HEK293 (cell line): Measurements from ENCODE around the gene NUP54.

Source experiments
- HOXA7 ChIP-seq: sonication (generic); formaldehyde crosslinking; IDR thresholded peaks from 2 replicates; pipeline ENCODE4 v1.8.1; 2022; ENCODE audit warnings: missing genetic modification reagents, borderline replicate concordance
- KLF10 ChIP-seq: fragments of 450-650 bp; IDR thresholded peaks from 2 replicates; pipeline ENCODE4 v1.5.1; 2018; ENCODE audit warnings: missing biosample characterization, mild to moderate bottlenecking, missing genetic modification characterization
- KLF7 ChIP-seq: fragments of 450-650 bp; formaldehyde crosslinking; IDR thresholded peaks from 2 replicates; pipeline ENCODE4 v1.5.1; 2016; ENCODE audit warnings: missing biosample characterization, missing genetic modification characterization, borderline replicate concordance
- MZF1 ChIP-seq: fragments of 450-650 bp; formaldehyde crosslinking; IDR thresholded peaks from 2 replicates; pipeline ENCODE4 v1.5.1; 2017; ENCODE audit warnings: missing biosample characterization, missing genetic modification characterization, borderline replicate concordance
- SP7 ChIP-seq: fragments of 450-650 bp; formaldehyde crosslinking; IDR thresholded peaks from 2 replicates; pipeline ENCODE4 v1.5.1; 2016; ENCODE audit warnings: missing biosample characterization, missing genetic modification characterization
- ZBTB17 ChIP-seq: fragments of 450-650 bp; formaldehyde crosslinking; IDR thresholded peaks from 2 replicates; pipeline ENCODE4 v1.5.1; 2016; ENCODE audit warnings: missing biosample characterization, missing genetic modification characterization
- ZFP41 ChIP-seq: fragments of 450-650 bp; formaldehyde crosslinking; IDR thresholded peaks from 2 replicates; pipeline ENCODE4 v1.5.1; 2016; ENCODE audit warnings: missing biosample characterization, missing genetic modification characterization, borderline replicate concordance
- ZNF121 ChIP-seq: fragments of 450-650 bp; formaldehyde crosslinking; IDR thresholded peaks from 2 replicates; pipeline ENCODE4 v1.5.1; 2016; ENCODE audit warnings: missing biosample characterization, missing genetic modification characterization
- ZNF138 ChIP-seq: fragments of 450-650 bp; formaldehyde crosslinking; IDR thresholded peaks from 2 replicates; pipeline ENCODE4 v1.5.1; 2016; ENCODE audit warnings: missing biosample characterization, missing genetic modification characterization, borderline replicate concordance
- ZNF221 ChIP-seq: fragments of 450-650 bp; formaldehyde crosslinking; IDR thresholded peaks from 2 replicates; pipeline ENCODE4 v1.5.1; 2017; ENCODE audit warnings: missing biosample characterization, missing genetic modification characterization, borderline replicate concordance
- ZNF248 ChIP-seq: fragments of 450-650 bp; formaldehyde crosslinking; IDR thresholded peaks from 2 replicates; pipeline ENCODE4 v1.5.1; 2017; ENCODE audit warnings: missing biosample characterization, missing genetic modification characterization
- ZNF510 ChIP-seq: fragments of 450-650 bp; formaldehyde crosslinking; IDR thresholded peaks from 2 replicates; pipeline ENCODE4 v1.5.1; 2018; ENCODE audit warnings: mild to moderate bottlenecking, missing genetic modification characterization, missing biosample characterization; ENCODE audit not compliant: insufficient replicate concordance
- ZNF561 ChIP-seq: fragments of 450-650 bp; IDR thresholded peaks from 2 replicates; pipeline ENCODE4 v1.5.1; 2018; ENCODE audit warnings: missing biosample characterization, missing genetic modification characterization, borderline replicate concordance
- ZNF585B ChIP-seq: fragments of 450-650 bp; formaldehyde crosslinking; IDR thresholded peaks from 2 replicates; pipeline ENCODE4 v1.5.1; 2016; ENCODE audit warnings: missing biosample characterization, missing genetic modification characterization
- ZNF624 ChIP-seq: fragments of 450-650 bp; formaldehyde crosslinking; IDR thresholded peaks from 2 replicates; pipeline ENCODE4 v1.5.1; 2017; ENCODE audit warnings: missing biosample characterization, missing genetic modification characterization
- ZNF654 ChIP-seq: fragments of 450-650 bp; formaldehyde crosslinking; IDR thresholded peaks from 2 replicates; pipeline ENCODE4 v1.5.1; 2016; ENCODE audit warnings: low read depth, missing biosample characterization, missing genetic modification characterization
- ZNF785 ChIP-seq: fragments of 450-650 bp; formaldehyde crosslinking; IDR thresholded peaks from 2 replicates; pipeline ENCODE4 v1.5.1; 2016; ENCODE audit warnings: missing biosample characterization, missing genetic modification characterization
- ZSCAN16 ChIP-seq: fragments of 450-650 bp; formaldehyde crosslinking; IDR thresholded peaks from 2 replicates; pipeline ENCODE4 v1.5.1; 2016; ENCODE audit warnings: missing biosample characterization, missing genetic modification characterization
- ZSCAN30 ChIP-seq: fragments of 450-650 bp; IDR thresholded peaks from 2 replicates; pipeline ENCODE4 v1.5.1; 2018; ENCODE audit warnings: missing biosample characterization, mild to moderate bottlenecking, missing genetic modification characterization, moderate library complexity
- TF ChIP-seq, protein P1 (sequence below): fragments of 450-650 bp; formaldehyde crosslinking; IDR thresholded peaks from 2 replicates; pipeline ENCODE4 v1.5.1; 2016; ENCODE audit warnings: missing biosample characterization, missing genetic modification characterization
- TF ChIP-seq, protein P2 (sequence below): fragments of 450-650 bp; formaldehyde crosslinking; IDR thresholded peaks from 2 replicates; pipeline ENCODE4 v1.5.1; 2016; ENCODE audit warnings: missing biosample characterization, missing genetic modification characterization
- TF ChIP-seq, protein P3 (sequence below): fragments of 450-650 bp; formaldehyde crosslinking; conservative IDR thresholded peaks from 2 replicates; pipeline ENCODE4 v1.5.1; 2016; ENCODE audit warnings: low read depth, missing biosample characterization, missing genetic modification characterization
- TF ChIP-seq, protein P4 (sequence below): fragments of 450-650 bp; formaldehyde crosslinking; IDR thresholded peaks from 2 replicates; pipeline ENCODE4; 2016; ENCODE audit warnings: missing biosample characterization, missing genetic modification characterization
- TF ChIP-seq, protein P5 (sequence below): fragments of 450-650 bp; formaldehyde crosslinking; IDR thresholded peaks from 2 replicates; pipeline ENCODE4 v1.5.0; 2017; ENCODE audit warnings: missing biosample characterization, missing genetic modification characterization, borderline replicate concordance
- TF ChIP-seq, protein P6 (sequence below): fragments of 450-650 bp; formaldehyde crosslinking; IDR thresholded peaks from 2 replicates; pipeline ENCODE4 v1.5.1; 2016; ENCODE audit warnings: missing biosample characterization, missing genetic modification characterization, low read depth

The NUP54 gene

DNA sequence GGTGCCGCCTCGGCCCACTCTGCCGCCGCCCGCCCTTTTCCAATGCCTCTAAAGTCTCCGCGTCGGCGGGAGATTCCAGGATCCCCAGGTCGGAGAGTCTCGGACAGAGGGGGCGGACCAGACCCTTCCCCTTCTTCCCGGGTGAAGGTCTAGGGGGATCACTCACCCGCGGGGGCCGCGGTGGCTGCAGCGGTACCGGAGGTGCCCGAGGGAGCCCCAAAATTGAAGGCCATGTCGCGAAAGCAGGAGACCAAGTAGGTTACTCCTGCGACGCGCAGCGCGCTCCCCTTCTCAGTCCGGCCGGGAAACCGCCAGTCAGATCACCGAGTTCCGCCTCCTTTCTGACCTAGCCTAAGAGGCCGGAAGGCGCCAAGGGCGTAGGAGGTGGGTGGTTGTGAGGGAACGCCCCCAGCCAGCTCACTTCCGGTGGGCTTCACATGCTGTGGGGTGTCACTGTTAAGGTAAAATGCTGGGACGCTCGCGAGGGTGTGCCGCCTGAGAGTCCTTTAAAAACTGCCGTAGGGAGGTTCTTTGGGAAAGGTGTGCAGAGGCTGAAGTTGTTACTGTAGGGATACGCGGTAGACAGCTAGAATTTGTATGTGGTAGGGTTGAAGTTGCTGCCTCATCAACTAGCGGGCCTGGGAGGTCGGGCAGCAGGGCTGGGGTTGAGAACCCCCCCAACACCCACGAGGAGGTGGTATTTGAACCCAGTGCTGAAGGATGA is at the start of gene NUP54 (continued):
- TF ChIP-seq, protein P1, sequence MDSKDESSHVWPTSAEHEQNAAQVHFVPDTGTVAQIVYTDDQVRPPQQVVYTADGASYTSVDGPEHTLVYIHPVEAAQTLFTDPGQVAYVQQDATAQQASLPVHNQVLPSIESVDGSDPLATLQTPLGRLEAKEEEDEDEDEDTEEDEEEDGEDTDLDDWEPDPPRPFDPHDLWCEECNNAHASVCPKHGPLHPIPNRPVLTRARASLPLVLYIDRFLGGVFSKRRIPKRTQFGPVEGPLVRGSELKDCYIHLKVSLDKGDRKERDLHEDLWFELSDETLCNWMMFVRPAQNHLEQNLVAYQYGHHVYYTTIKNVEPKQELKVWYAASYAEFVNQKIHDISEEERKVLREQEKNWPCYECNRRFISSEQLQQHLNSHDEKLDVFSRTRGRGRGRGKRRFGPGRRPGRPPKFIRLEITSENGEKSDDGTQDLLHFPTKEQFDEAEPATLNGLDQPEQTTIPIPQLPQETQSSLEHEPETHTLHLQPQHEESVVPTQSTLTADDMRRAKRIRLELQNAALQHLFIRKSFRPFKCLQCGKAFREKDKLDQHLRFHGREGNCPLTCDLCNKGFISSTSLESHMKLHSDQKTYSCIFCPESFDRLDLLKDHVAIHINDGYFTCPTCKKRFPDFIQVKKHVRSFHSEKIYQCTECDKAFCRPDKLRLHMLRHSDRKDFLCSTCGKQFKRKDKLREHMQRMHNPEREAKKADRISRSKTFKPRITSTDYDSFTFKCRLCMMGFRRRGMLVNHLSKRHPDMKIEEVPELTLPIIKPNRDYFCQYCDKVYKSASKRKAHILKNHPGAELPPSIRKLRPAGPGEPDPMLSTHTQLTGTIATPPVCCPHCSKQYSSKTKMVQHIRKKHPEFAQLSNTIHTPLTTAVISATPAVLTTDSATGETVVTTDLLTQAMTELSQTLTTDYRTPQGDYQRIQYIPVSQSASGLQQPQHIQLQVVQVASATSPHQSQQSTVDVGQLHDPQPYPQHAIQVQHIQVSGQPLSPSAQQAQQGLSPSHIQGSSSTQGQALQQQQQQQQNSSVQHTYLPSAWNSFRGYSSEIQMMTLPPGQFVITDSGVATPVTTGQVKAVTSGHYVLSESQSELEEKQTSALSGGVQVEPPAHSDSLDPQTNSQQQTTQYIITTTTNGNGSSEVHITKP (tag by site-specific recombination) = peak; percentile 43; the same call in 1 of the 2 replicates
- TF ChIP-seq ZNF138 (tag by site-specific recombination) = no peak
- TF ChIP-seq MZF1 (tag by site-specific recombination) = 0 out of 2 replicates have a peak, but pooled peaks have one; percentile 9
- peak; percentile 78 for TF ChIP-seq ZSCAN30
- TF ChIP-seq KLF7 (tag by site-specific recombination) = peak; percentile 68; the same call in 1 of the 2 replicates
- TF ChIP-seq, protein P2, sequence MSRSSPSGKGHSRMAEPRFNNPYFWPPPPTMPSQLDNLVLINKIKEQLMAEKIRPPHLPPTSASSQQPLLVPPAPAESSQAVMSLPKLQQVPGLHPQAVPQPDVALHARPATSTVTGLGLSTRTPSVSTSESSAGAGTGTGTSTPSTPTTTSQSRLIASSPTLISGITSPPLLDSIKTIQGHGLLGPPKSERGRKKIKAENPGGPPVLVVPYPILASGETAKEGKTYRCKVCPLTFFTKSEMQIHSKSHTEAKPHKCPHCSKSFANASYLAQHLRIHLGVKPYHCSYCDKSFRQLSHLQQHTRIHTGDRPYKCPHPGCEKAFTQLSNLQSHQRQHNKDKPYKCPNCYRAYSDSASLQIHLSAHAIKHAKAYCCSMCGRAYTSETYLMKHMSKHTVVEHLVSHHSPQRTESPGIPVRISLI (tag by site-specific recombination) = no peak
- TF ChIP-seq SP7 (tag by site-specific recombination) = peak; percentile 85
- no peak for TF ChIP-seq ZNF510 (tag by site-specific recombination)
- TF ChIP-seq, protein P3, sequence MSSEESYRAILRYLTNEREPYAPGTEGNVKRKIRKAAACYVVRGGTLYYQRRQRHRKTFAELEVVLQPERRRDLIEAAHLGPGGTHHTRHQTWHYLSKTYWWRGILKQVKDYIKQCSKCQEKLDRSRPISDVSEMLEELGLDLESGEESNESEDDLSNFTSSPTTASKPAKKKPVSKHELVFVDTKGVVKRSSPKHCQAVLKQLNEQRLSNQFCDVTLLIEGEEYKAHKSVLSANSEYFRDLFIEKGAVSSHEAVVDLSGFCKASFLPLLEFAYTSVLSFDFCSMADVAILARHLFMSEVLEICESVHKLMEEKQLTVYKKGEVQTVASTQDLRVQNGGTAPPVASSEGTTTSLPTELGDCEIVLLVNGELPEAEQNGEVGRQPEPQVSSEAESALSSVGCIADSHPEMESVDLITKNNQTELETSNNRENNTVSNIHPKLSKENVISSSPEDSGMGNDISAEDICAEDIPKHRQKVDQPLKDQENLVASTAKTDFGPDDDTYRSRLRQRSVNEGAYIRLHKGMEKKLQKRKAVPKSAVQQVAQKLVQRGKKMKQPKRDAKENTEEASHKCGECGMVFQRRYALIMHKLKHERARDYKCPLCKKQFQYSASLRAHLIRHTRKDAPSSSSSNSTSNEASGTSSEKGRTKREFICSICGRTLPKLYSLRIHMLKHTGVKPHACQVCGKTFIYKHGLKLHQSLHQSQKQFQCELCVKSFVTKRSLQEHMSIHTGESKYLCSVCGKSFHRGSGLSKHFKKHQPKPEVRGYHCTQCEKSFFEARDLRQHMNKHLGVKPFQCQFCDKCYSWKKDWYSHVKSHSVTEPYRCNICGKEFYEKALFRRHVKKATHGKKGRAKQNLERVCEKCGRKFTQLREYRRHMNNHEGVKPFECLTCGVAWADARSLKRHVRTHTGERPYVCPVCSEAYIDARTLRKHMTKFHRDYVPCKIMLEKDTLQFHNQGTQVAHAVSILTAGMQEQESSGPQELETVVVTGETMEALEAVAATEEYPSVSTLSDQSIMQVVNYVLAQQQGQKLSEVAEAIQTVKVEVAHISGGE (tag by site-specific recombination) = peak; percentile 99
- TF ChIP-seq ZNF585B (tag by site-specific recombination) = no peak
- TF ChIP-seq, protein P4, sequence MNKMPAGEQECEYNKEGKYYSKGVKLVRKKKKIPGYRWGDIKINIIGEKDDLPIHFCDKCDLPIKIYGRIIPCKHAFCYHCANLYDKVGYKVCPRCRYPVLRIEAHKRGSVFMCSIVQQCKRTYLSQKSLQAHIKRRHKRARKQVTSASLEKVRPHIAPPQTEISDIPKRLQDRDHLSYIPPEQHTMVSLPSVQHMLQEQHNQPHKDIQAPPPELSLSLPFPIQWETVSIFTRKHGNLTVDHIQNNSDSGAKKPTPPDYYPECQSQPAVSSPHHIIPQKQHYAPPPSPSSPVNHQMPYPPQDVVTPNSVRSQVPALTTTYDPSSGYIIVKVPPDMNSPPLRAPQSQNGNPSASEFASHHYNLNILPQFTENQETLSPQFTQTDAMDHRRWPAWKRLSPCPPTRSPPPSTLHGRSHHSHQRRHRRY (tag by site-specific recombination) = no peak
- TF ChIP-seq ZNF248 (tag by site-specific recombination) = no peak
- TF ChIP-seq, protein P5, sequence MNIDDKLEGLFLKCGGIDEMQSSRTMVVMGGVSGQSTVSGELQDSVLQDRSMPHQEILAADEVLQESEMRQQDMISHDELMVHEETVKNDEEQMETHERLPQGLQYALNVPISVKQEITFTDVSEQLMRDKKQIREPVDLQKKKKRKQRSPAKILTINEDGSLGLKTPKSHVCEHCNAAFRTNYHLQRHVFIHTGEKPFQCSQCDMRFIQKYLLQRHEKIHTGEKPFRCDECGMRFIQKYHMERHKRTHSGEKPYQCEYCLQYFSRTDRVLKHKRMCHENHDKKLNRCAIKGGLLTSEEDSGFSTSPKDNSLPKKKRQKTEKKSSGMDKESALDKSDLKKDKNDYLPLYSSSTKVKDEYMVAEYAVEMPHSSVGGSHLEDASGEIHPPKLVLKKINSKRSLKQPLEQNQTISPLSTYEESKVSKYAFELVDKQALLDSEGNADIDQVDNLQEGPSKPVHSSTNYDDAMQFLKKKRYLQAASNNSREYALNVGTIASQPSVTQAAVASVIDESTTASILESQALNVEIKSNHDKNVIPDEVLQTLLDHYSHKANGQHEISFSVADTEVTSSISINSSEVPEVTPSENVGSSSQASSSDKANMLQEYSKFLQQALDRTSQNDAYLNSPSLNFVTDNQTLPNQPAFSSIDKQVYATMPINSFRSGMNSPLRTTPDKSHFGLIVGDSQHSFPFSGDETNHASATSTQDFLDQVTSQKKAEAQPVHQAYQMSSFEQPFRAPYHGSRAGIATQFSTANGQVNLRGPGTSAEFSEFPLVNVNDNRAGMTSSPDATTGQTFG (tag by site-specific recombination) = no peak
- TF ChIP-seq ZBTB17 (tag by site-specific recombination) = peak; percentile 67
- TF ChIP-seq HOXA7 (CRISPR knock-in tag) = no peak
- no peak for TF ChIP-seq ZFP41
- TF ChIP-seq, protein P6, sequence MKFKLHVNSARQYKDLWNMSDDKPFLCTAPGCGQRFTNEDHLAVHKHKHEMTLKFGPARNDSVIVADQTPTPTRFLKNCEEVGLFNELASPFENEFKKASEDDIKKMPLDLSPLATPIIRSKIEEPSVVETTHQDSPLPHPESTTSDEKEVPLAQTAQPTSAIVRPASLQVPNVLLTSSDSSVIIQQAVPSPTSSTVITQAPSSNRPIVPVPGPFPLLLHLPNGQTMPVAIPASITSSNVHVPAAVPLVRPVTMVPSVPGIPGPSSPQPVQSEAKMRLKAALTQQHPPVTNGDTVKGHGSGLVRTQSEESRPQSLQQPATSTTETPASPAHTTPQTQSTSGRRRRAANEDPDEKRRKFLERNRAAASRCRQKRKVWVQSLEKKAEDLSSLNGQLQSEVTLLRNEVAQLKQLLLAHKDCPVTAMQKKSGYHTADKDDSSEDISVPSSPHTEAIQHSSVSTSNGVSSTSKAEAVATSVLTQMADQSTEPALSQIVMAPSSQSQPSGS = no peak
- TF ChIP-seq ZNF624 = no peak
- TF ChIP-seq ZNF654 = no peak
- no peak for TF ChIP-seq ZNF221
- no peak for TF ChIP-seq ZSCAN16 (tag by site-specific recombination)
- TF ChIP-seq ZNF561 (tag by site-specific recombination) = 0 out of 2 replicates have a peak, but pooled peaks have one; percentile 55
- no peak for TF ChIP-seq ZNF121 (tag by site-specific recombination)
- 0 out of 2 replicates have a peak, but pooled peaks have one; percentile 44 for TF ChIP-seq ZNF785
- peak; percentile 34 for TF ChIP-seq KLF10 (tag by site-specific recombination)
